H9 (cell line): Measurements from ENCODE around the gene TEX2. TPM values are rescaled to one million over a fixed set of nuclear protein-coding genes. Genes with fewer than 3 reads are reported as not detected.

ENCODE experiments used
- DNase-seq: peaks from one replicate; pipeline ENCODE4 v3.0.0-alpha.2; 2017
- H2AFZ ChIP-seq: one replicate; pipeline ENCODE4 v1.6.1; 2013; ENCODE audit warnings: mild to moderate bottlenecking, low read length, control low read depth, moderate library complexity
- H2AK5ac ChIP-seq: 2 replicates; pipeline ENCODE4 v1.6.1; 2013; ENCODE audit warnings: low read length, control low read depth, mixed read lengths; ENCODE audit not compliant: insufficient read length
- H2BK120ac ChIP-seq: one replicate; pipeline ENCODE4 v1.6.1; 2013; ENCODE audit warnings: low read depth, mild to moderate bottlenecking, low read length, control low read depth, inconsistent platforms; ENCODE audit not compliant: poor library complexity, severe bottlenecking
- H2BK12ac ChIP-seq: 2 replicates; pipeline ENCODE4 v1.6.1; 2013; ENCODE audit warnings: low read length, control low read depth, mixed read lengths, low read depth; ENCODE audit not compliant: insufficient read length
- H2BK15ac ChIP-seq: 2 replicates; pipeline ENCODE4 v1.6.1; 2013; ENCODE audit warnings: low read depth, low read length, control low read depth
- H2BK20ac ChIP-seq: one replicate; pipeline ENCODE4 v1.6.1; 2013; ENCODE audit warnings: low read depth, mild to moderate bottlenecking, low read length, control low read depth, inconsistent platforms; ENCODE audit not compliant: poor library complexity, severe bottlenecking
- H2BK5ac ChIP-seq: 2 replicates; pipeline ENCODE4 v1.6.1; 2013; ENCODE audit warnings: low read length, control low read depth, mixed read lengths; ENCODE audit not compliant: insufficient read length
- H3K14ac ChIP-seq: 2 replicates; pipeline ENCODE4 v1.6.1; 2013; ENCODE audit warnings: low read length, control low read depth; ENCODE audit not compliant: insufficient read depth
- H3K18ac ChIP-seq: 2 replicates; pipeline ENCODE4 v1.6.1; 2013; ENCODE audit warnings: low read depth, mild to moderate bottlenecking, mixed read lengths, low read length, control low read depth; ENCODE audit not compliant: insufficient read length
- H3K23ac ChIP-seq: 2 replicates; pipeline ENCODE4 v1.6.1; 2013; ENCODE audit warnings: low read length, control low read depth, mixed read lengths, low read depth; ENCODE audit not compliant: insufficient read length
- H3K23me2 ChIP-seq: 2 replicates; pipeline ENCODE4 v1.6.1; 2013; ENCODE audit warnings: low read depth, mild to moderate bottlenecking, mixed read lengths, low read length, control low read depth; ENCODE audit not compliant: insufficient read length, poor library complexity, severe bottlenecking
- H3K27ac ChIP-seq: 2 replicates; pipeline ENCODE4 v1.5.1; 2013; ENCODE audit warnings: low read length, control low read depth, mixed read lengths, low read depth; ENCODE audit not compliant: insufficient read length
- H3K27me3 ChIP-seq: 2 replicates; pipeline ENCODE4 v1.6.1; 2013; ENCODE audit warnings: low read length, control low read depth, inconsistent platforms; ENCODE audit not compliant: insufficient read depth
- H3K4ac ChIP-seq: 2 replicates; pipeline ENCODE4 v1.6.1; 2013; ENCODE audit warnings: low read depth, mild to moderate bottlenecking, control low read depth, inconsistent platforms, low read length, moderate library complexity
- H3K4me1 ChIP-seq: 2 replicates; pipeline ENCODE4 v1.6.1; 2013; ENCODE audit warnings: low read length, control low read depth, inconsistent platforms; ENCODE audit not compliant: insufficient read depth
- H3K4me2 ChIP-seq: 2 replicates; pipeline ENCODE4 v1.6.1; 2013; ENCODE audit warnings: low read length, control low read depth, mixed read lengths; ENCODE audit not compliant: insufficient read length, insufficient read depth
- H3K56ac ChIP-seq: 2 replicates; pipeline ENCODE4 v1.6.1; 2013; ENCODE audit warnings: low read depth, mild to moderate bottlenecking, mixed read lengths, low read length, control low read depth; ENCODE audit not compliant: insufficient read length
- H3K79me1 ChIP-seq: 2 replicates; pipeline ENCODE4 v1.6.1; 2013; ENCODE audit warnings: low read depth, mild to moderate bottlenecking, moderate library complexity, low read length, control low read depth, inconsistent platforms; ENCODE audit not compliant: insufficient read depth, poor library complexity, severe bottlenecking
- H3K79me2 ChIP-seq: 2 replicates; pipeline ENCODE4 v1.6.1; 2013; ENCODE audit warnings: low read length, control low read depth, inconsistent platforms; ENCODE audit not compliant: insufficient read depth
- H3K9ac ChIP-seq: 2 replicates; pipeline ENCODE4 v1.6.1; 2013; ENCODE audit warnings: low read length, control low read depth, mixed read lengths; ENCODE audit not compliant: insufficient read length; ENCODE audit errors: extremely low read depth
- H3K9me3 ChIP-seq: one replicate; pipeline ENCODE4 v1.6.1; 2013; ENCODE audit warnings: low read depth, low read length, inconsistent platforms; ENCODE audit not compliant: control insufficient read depth
- H3T11ph ChIP-seq: one replicate; pipeline ENCODE4 v1.6.1; 2013; ENCODE audit warnings: mild to moderate bottlenecking, low read length, control low read depth, inconsistent platforms
- H4K20me1 ChIP-seq: one replicate; pipeline ENCODE4 v1.6.1; 2013; ENCODE audit not compliant: control insufficient read depth, insufficient read length, insufficient read depth
- H4K5ac ChIP-seq: 2 replicates; pipeline ENCODE4 v1.6.1; 2013; ENCODE audit warnings: low read depth, mild to moderate bottlenecking, mixed read lengths, low read length, control low read depth; ENCODE audit not compliant: insufficient read length
- H4K8ac ChIP-seq: replicated peaks from 2 replicates; pipeline ENCODE4 v1.6.1; 2013; ENCODE audit warnings: low read length, control low read depth, mixed read lengths, low read depth; ENCODE audit not compliant: insufficient read length
- H4K91ac ChIP-seq: 2 replicates; pipeline ENCODE4 v1.6.1; 2013; ENCODE audit warnings: low read depth, mild to moderate bottlenecking, moderate library complexity, mixed read lengths, low read length, control low read depth; ENCODE audit not compliant: insufficient read length
- H3K27ac Mint-ChIP-seq, 3 experiments: 2 replicates in 2 of 3; 3 replicates in 1 of 3; pipeline ENCODE4 v1.8.0; 2020 to 2021; ENCODE audit warnings: mixed read lengths in 3 of 3, mild to moderate bottlenecking in 1 of 3, moderate library complexity in 1 of 3
- H3K27me3 Mint-ChIP-seq: 2 replicates; pipeline ENCODE4 v1.8.0; 2021; ENCODE audit warnings: low read depth, mild to moderate bottlenecking, moderate library complexity, mixed read lengths
- H3K36me3 Mint-ChIP-seq, 3 experiments: 2 replicates in 2 of 3; 3 replicates in 1 of 3; pipeline ENCODE4 v1.8.0; 2020 to 2021; ENCODE audit warnings: low read depth in 3 of 3, mixed read lengths in 3 of 3; ENCODE audit not compliant: insufficient read depth in 1 of 3
- H3K4me1 Mint-ChIP-seq, 2 experiments: 2 replicates each; pipeline ENCODE4 v1.8.0; 2020; ENCODE audit warnings: mixed read lengths in 2 of 2
- H3K4me3 Mint-ChIP-seq, 2 experiments: 2 replicates in 1 of 2; 3 replicates in 1 of 2; pipeline ENCODE4 v1.8.0; 2020 to 2021; ENCODE audit warnings: mild to moderate bottlenecking in 2 of 2, mixed read lengths in 2 of 2, moderate library complexity in 1 of 2
- H3K9me3 Mint-ChIP-seq, 2 experiments: 2 replicates in 1 of 2; 3 replicates in 1 of 2; pipeline ENCODE4 v1.8.0; 2020; ENCODE audit warnings: mild to moderate bottlenecking in 2 of 2, mixed read lengths in 2 of 2, moderate library complexity in 1 of 2
- CTCF ChIP-seq: fragments of 200-600 bp; sonication (generic); conservative IDR thresholded peaks from 3 replicates; pipeline ENCODE4 v1.8.0; 2021; ENCODE audit warnings: antibody characterized with exemption, mild to moderate bottlenecking
- WGBS: extraction: QIAGEN DNeasy Blood & Tissue Kit; methylation state at CpG from one replicate; pipeline ENCODE4 v1.1.7; 2013; ENCODE audit warnings: missing lambda C conversion rate, low lambda C conversion rate, mixed read lengths; ENCODE audit not compliant: insufficient read length; ENCODE audit errors: extremely low coverage; 5-methylcytosine and 5-hydroxymethylcytosine counted together
- total RNA-seq: library from RNA; stranded (reverse); gene quantifications from 2 replicates; pipeline ENCODE4 v1.2.1, GENCODE V29; 2021

TEX2 gene
- total RNA-seq, 1 experiment from 2014 or later: 12.2 TPM

DNA sequence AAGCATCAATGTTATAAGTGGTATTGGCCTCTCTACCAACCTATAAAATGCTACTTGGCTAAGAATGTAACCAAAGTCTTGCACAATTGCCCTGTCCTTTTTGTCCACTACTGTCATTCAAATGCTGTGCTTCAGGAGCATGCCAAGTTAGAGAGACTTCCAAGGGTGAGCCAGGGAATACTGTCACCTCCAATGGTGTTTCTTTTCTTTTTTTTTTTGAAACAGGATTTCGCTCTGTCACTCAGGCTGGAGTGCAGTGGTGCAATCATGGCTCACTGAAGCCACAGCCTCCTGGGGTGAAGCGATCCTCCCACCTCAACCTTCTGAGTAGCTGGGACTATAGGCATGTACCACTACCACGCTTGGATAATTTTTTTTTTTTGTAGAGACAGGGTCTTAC is 89.4 kb downstream of the TEX2 start:
- Histone ChIP-seq H3K4me1 (no peaks in the 10 kb centered on the region), H3K27me3 (no peaks in the 10 kb centered on the region), H3K9me3 (no peaks in the 10 kb centered on the region), H4K5ac (no peak overlapping the region), H3K79me2 (no peaks in the 10 kb centered on the region), H3K56ac (no peak overlapping the region), H3T11ph (no peak overlapping the region), H3K18ac (no peak overlapping the region), H2BK12ac (no peak overlapping the region), H4K20me1 (no peaks in the 10 kb centered on the region), H2AFZ (no peak overlapping the region), H4K8ac (no peak overlapping the region), H2BK120ac (no peak overlapping the region), H2AK5ac (no peak overlapping the region), H3K79me1 (no peaks in the 10 kb centered on the region), H2BK5ac (no peak overlapping the region), H3K14ac (no peak overlapping the region), H3K23me2 (no peaks in the 10 kb centered on the region), H3K27ac (no peak overlapping the region), H3K4me2 (no peak overlapping the region), H3K23ac (no peak overlapping the region), H2BK15ac (no peak overlapping the region), H3K9ac (no peak overlapping the region), H3K4ac (no peak overlapping the region), H4K91ac (no peak overlapping the region), H2BK20ac (no peak overlapping the region)
- TF ChIP-seq CTCF: no peak
- H3K27ac Mint-ChIP-seq: peak overlapping the region in 1 of 3 experiments; percentile 68; a peak in 2 of 7 replicates
- DNase-seq: no peak
- WGBS: no CpG with 5 or more reads among the region's 3 CpGs
- H3K4me1 Mint-ChIP-seq: peaks cover 0 to 3% of the 10 kb centered on the region in 2 experiments; a peak in 1 of 4 replicates
- H3K4me3 Mint-ChIP-seq: no peak overlapping the region
- H3K9me3 Mint-ChIP-seq: no peaks in the 10 kb centered on the region
- H3K36me3 Mint-ChIP-seq: peaks cover 7 to 16% (median 9%) of the 10 kb centered on the region in 3 experiments; a peak in 4 of 7 replicates
- no peaks in the 10 kb centered on the region for H3K27me3 Mint-ChIP-seq
